ENCODE results near the gene MEGF11.

MEGF11 gene

GRCh38 chr15:65936282-65936681 is 317.3 kb downstream of the MEGF11 start:
- no peak overlapping the region for H3K27ac ChIP-seq (ENCODE audit: low read depth, low read length)

GRCh38 chr15:65935391-65935790 is 318.2 kb downstream of the MEGF11 start:
- Histone ChIP-seq H3K36me3 (ENCODE audit: control insufficient read depth in 1 of 2, insufficient read depth in 2 of 2, low read length in 2 of 2) (no peaks in the 10 kb centered on the region), H3K27me3 (ENCODE audit: control insufficient read depth in 1 of 2, insufficient read depth in 2 of 2, low read length in 2 of 2) (no peaks in the 10 kb centered on the region), H3K4me3 (ENCODE audit: low read depth in 1 of 2, low read length in 2 of 2) (no peak overlapping the region), H3K9me3 (ENCODE audit: control insufficient read depth in 1 of 2, low read length in 2 of 2) (no peaks in the 10 kb centered on the region), H3K4me1 (ENCODE audit: control insufficient read depth in 1 of 2, insufficient read depth in 2 of 2, low read length in 2 of 2) (peaks cover 4 to 7% of the 10 kb centered on the region in 2 donors), H3K9ac (ENCODE audit: low read depth in 1 of 2, low read length in 2 of 2) (no peak overlapping the region), H3K27ac (ENCODE audit: low read depth, low read length) (no peak overlapping the region)

More at GRCh38 chr15:65936282-65936681, 317.3 kb downstream of the MEGF11 start:
- H3K9me3 ChIP-seq (ENCODE audit: control insufficient read depth in 1 of 2, low read length in 2 of 2): no peaks in the 10 kb centered on the region
- no peaks in the 10 kb centered on the region for H3K36me3 ChIP-seq (ENCODE audit: control insufficient read depth in 1 of 2, insufficient read depth in 2 of 2, low read length in 2 of 2)
- H3K27me3 ChIP-seq (ENCODE audit: control insufficient read depth in 1 of 2, insufficient read depth in 2 of 2, low read length in 2 of 2): no peaks in the 10 kb centered on the region
- peaks cover 4 to 7% of the 10 kb centered on the region in 2 donors for H3K4me1 ChIP-seq (ENCODE audit: control insufficient read depth in 1 of 2, insufficient read depth in 2 of 2, low read length in 2 of 2)
- no peak overlapping the region for H3K4me3 ChIP-seq (ENCODE audit: low read depth in 1 of 2, low read length in 2 of 2)
- H3K9ac ChIP-seq (ENCODE audit: low read depth in 1 of 2, low read length in 2 of 2): no peak overlapping the region

GRCh38 chr15:65931221-65931620 is 322.3 kb downstream of the MEGF11 start:
- Histone ChIP-seq H3K4me3 (ENCODE audit: low read depth in 1 of 2, low read length in 2 of 2) (no peak overlapping the region), H3K9ac (ENCODE audit: low read depth in 1 of 2, low read length in 2 of 2) (no peak overlapping the region), H3K4me1 (ENCODE audit: control insufficient read depth in 1 of 2, insufficient read depth in 2 of 2, low read length in 2 of 2) (no peaks in the 10 kb centered on the region), H3K36me3 (ENCODE audit: control insufficient read depth in 1 of 2, insufficient read depth in 2 of 2, low read length in 2 of 2) (no peaks in the 10 kb centered on the region), H3K27ac (ENCODE audit: low read depth, low read length) (no peak overlapping the region), H3K9me3 (ENCODE audit: control insufficient read depth in 1 of 2, low read length in 2 of 2) (no peaks in the 10 kb centered on the region), H3K27me3 (ENCODE audit: control insufficient read depth in 1 of 2, insufficient read depth in 2 of 2, low read length in 2 of 2) (no peaks in the 10 kb centered on the region)

GRCh38 chr15:65930134-65930533 is 323.4 kb downstream of the MEGF11 start:
- Histone ChIP-seq H3K36me3 (ENCODE audit: control insufficient read depth in 1 of 2, insufficient read depth in 2 of 2, low read length in 2 of 2) (no peaks in the 10 kb centered on the region), H3K4me1 (ENCODE audit: control insufficient read depth in 1 of 2, insufficient read depth in 2 of 2, low read length in 2 of 2) (no peaks in the 10 kb centered on the region), H3K9ac (ENCODE audit: low read depth in 1 of 2, low read length in 2 of 2) (no peak overlapping the region), H3K27ac (ENCODE audit: low read depth, low read length) (no peak overlapping the region), H3K27me3 (ENCODE audit: control insufficient read depth in 1 of 2, insufficient read depth in 2 of 2, low read length in 2 of 2) (no peaks in the 10 kb centered on the region), H3K4me3 (ENCODE audit: low read depth in 1 of 2, low read length in 2 of 2) (no peak overlapping the region), H3K9me3 (ENCODE audit: control insufficient read depth in 1 of 2, low read length in 2 of 2) (no peaks in the 10 kb centered on the region)

- no peaks in the 10 kb centered on the region for H3K9me3 ChIP-seq (ENCODE audit: control insufficient read depth in 1 of 2, low read length in 2 of 2)
- H3K4me1 ChIP-seq (ENCODE audit: control insufficient read depth in 1 of 2, insufficient read depth in 2 of 2, low read length in 2 of 2): no peaks in the 10 kb centered on the region
- no peaks in the 10 kb centered on the region for H3K27me3 ChIP-seq (ENCODE audit: control insufficient read depth in 1 of 2, insufficient read depth in 2 of 2, low read length in 2 of 2)
- H3K9ac ChIP-seq (ENCODE audit: low read depth in 1 of 2, low read length in 2 of 2): no peak overlapping the region
- H3K27ac ChIP-seq (ENCODE audit: low read depth, low read length): no peak overlapping the region
- H3K36me3 ChIP-seq (ENCODE audit: control insufficient read depth in 1 of 2, insufficient read depth in 2 of 2, low read length in 2 of 2): no peaks in the 10 kb centered on the region
- H3K4me3 ChIP-seq (ENCODE audit: low read depth in 1 of 2, low read length in 2 of 2): no peak overlapping the region
Measured at GRCh38 chr15:65929573-65929972, 324.0 kb downstream of the MEGF11 start.

- Histone ChIP-seq H3K9me3 (ENCODE audit: control insufficient read depth in 1 of 2, low read length in 2 of 2) (no peaks in the 10 kb centered on the region), H3K27ac (ENCODE audit: low read depth, low read length) (no peak overlapping the region)
Measured at GRCh38 chr15:65927545-65927944, 326.0 kb downstream of the MEGF11 start.

GRCh38 chr15:65926899-65927298 is 326.7 kb downstream of the MEGF11 start:
- H3K36me3 ChIP-seq (ENCODE audit: control insufficient read depth in 1 of 2, insufficient read depth in 2 of 2, low read length in 2 of 2): no peaks in the 10 kb centered on the region
- no peak overlapping the region for H3K4me3 ChIP-seq (ENCODE audit: low read depth in 1 of 2, low read length in 2 of 2)
- no peak overlapping the region for H3K9ac ChIP-seq (ENCODE audit: low read depth in 1 of 2, low read length in 2 of 2)
- no peaks in the 10 kb centered on the region for H3K9me3 ChIP-seq (ENCODE audit: control insufficient read depth in 1 of 2, low read length in 2 of 2)
- H3K4me1 ChIP-seq (ENCODE audit: control insufficient read depth in 1 of 2, insufficient read depth in 2 of 2, low read length in 2 of 2): no peaks in the 10 kb centered on the region
- H3K27ac ChIP-seq (ENCODE audit: low read depth, low read length): no peak overlapping the region
- no peaks in the 10 kb centered on the region for H3K27me3 ChIP-seq (ENCODE audit: control insufficient read depth in 1 of 2, insufficient read depth in 2 of 2, low read length in 2 of 2)

More at GRCh38 chr15:65927545-65927944, 326.0 kb downstream of the MEGF11 start:
- H3K4me3 ChIP-seq (ENCODE audit: low read depth in 1 of 2, low read length in 2 of 2): no peak overlapping the region
- H3K4me1 ChIP-seq (ENCODE audit: control insufficient read depth in 1 of 2, insufficient read depth in 2 of 2, low read length in 2 of 2): no peaks in the 10 kb centered on the region
- H3K27me3 ChIP-seq (ENCODE audit: control insufficient read depth in 1 of 2, insufficient read depth in 2 of 2, low read length in 2 of 2): no peaks in the 10 kb centered on the region
- no peaks in the 10 kb centered on the region for H3K36me3 ChIP-seq (ENCODE audit: control insufficient read depth in 1 of 2, insufficient read depth in 2 of 2, low read length in 2 of 2)
- H3K9ac ChIP-seq (ENCODE audit: low read depth in 1 of 2, low read length in 2 of 2): no peak overlapping the region

GRCh38 chr15:65926459-65926858 is 327.1 kb downstream of the MEGF11 start:
- no peaks in the 10 kb centered on the region for H3K27me3 ChIP-seq (ENCODE audit: control insufficient read depth in 1 of 2, insufficient read depth in 2 of 2, low read length in 2 of 2)
- no peak overlapping the region for H3K9ac ChIP-seq (ENCODE audit: low read depth in 1 of 2, low read length in 2 of 2)
- no peaks in the 10 kb centered on the region for H3K9me3 ChIP-seq (ENCODE audit: control insufficient read depth in 1 of 2, low read length in 2 of 2)
- no peaks in the 10 kb centered on the region for H3K4me1 ChIP-seq (ENCODE audit: control insufficient read depth in 1 of 2, insufficient read depth in 2 of 2, low read length in 2 of 2)
- no peak overlapping the region for H3K27ac ChIP-seq (ENCODE audit: low read depth, low read length)
- no peak overlapping the region for H3K4me3 ChIP-seq (ENCODE audit: low read depth in 1 of 2, low read length in 2 of 2)
- H3K36me3 ChIP-seq (ENCODE audit: control insufficient read depth in 1 of 2, insufficient read depth in 2 of 2, low read length in 2 of 2): no peaks in the 10 kb centered on the region

GRCh38 chr15:65925338-65925737 is 328.2 kb downstream of the MEGF11 start:
- no peaks in the 10 kb centered on the region for H3K36me3 ChIP-seq (ENCODE audit: control insufficient read depth in 1 of 2, insufficient read depth in 2 of 2, low read length in 2 of 2)
- no peaks in the 10 kb centered on the region for H3K27me3 ChIP-seq (ENCODE audit: control insufficient read depth in 1 of 2, insufficient read depth in 2 of 2, low read length in 2 of 2)
- H3K9ac ChIP-seq (ENCODE audit: low read depth in 1 of 2, low read length in 2 of 2): no peak overlapping the region
- H3K4me3 ChIP-seq (ENCODE audit: low read depth in 1 of 2, low read length in 2 of 2): no peak overlapping the region
- H3K4me1 ChIP-seq (ENCODE audit: control insufficient read depth in 1 of 2, insufficient read depth in 2 of 2, low read length in 2 of 2): no peaks in the 10 kb centered on the region
- H3K9me3 ChIP-seq (ENCODE audit: control insufficient read depth in 1 of 2, low read length in 2 of 2): no peaks in the 10 kb centered on the region
- H3K27ac ChIP-seq (ENCODE audit: low read depth, low read length): no peak overlapping the region

GRCh38 chr15:65924004-65924403 is 329.5 kb downstream of the MEGF11 start:
- H3K9ac ChIP-seq (ENCODE audit: low read depth in 1 of 2, low read length in 2 of 2): no peak overlapping the region
- H3K36me3 ChIP-seq (ENCODE audit: control insufficient read depth in 1 of 2, insufficient read depth in 2 of 2, low read length in 2 of 2): no peaks in the 10 kb centered on the region
- H3K4me3 ChIP-seq (ENCODE audit: low read depth in 1 of 2, low read length in 2 of 2): no peak overlapping the region
- no peaks in the 10 kb centered on the region for H3K27me3 ChIP-seq (ENCODE audit: control insufficient read depth in 1 of 2, insufficient read depth in 2 of 2, low read length in 2 of 2)
- H3K27ac ChIP-seq (ENCODE audit: low read depth, low read length): no peak overlapping the region
- H3K4me1 ChIP-seq (ENCODE audit: control insufficient read depth in 1 of 2, insufficient read depth in 2 of 2, low read length in 2 of 2): no peaks in the 10 kb centered on the region
- no peaks in the 10 kb centered on the region for H3K9me3 ChIP-seq (ENCODE audit: control insufficient read depth in 1 of 2, low read length in 2 of 2)

GRCh38 chr15:65923264-65923663 is 330.3 kb downstream of the MEGF11 start:
- Histone ChIP-seq H3K9ac (ENCODE audit: low read depth in 1 of 2, low read length in 2 of 2) (no peak overlapping the region), H3K4me1 (ENCODE audit: control insufficient read depth in 1 of 2, insufficient read depth in 2 of 2, low read length in 2 of 2) (no peaks in the 10 kb centered on the region)

More at GRCh38 chr15:65923264-65923663, 330.3 kb downstream of the MEGF11 start:
- H3K36me3 ChIP-seq (ENCODE audit: control insufficient read depth in 1 of 2, insufficient read depth in 2 of 2, low read length in 2 of 2): no peaks in the 10 kb centered on the region
- H3K4me3 ChIP-seq (ENCODE audit: low read depth in 1 of 2, low read length in 2 of 2): no peak overlapping the region
- H3K27me3 ChIP-seq (ENCODE audit: control insufficient read depth in 1 of 2, insufficient read depth in 2 of 2, low read length in 2 of 2): no peaks in the 10 kb centered on the region
- no peaks in the 10 kb centered on the region for H3K9me3 ChIP-seq (ENCODE audit: control insufficient read depth in 1 of 2, low read length in 2 of 2)
- no peak overlapping the region for H3K27ac ChIP-seq (ENCODE audit: low read depth, low read length)
